Keratinocyte (primary cell): ENCODE data around the gene ARL3.

Source experiments
- EZH2 ChIP-seq: IDR thresholded peaks from one replicate; pipeline ENCODE4 v1.6.1; 2012; ENCODE audit warnings: inconsistent platforms, mild to moderate bottlenecking, low read length, moderate library complexity
- TF ChIP-seq, protein P1 (sequence below), 3 experiments: IDR thresholded peaks in 1 of 3; conservative IDR thresholded peaks in 1 of 3; optimal IDR thresholded peaks in 1 of 3; 2 replicates in 2 of 3; 3 replicates in 1 of 3; pipeline versions ENCODE3 to v1.5.1; 2011; ENCODE audit warnings: low read length in 3 of 3, mild to moderate bottlenecking in 3 of 3, moderate library complexity in 2 of 3, control low read depth in 1 of 3, inconsistent platforms in 1 of 3; ENCODE audit not compliant: insufficient read depth in 2 of 3; ENCODE audit errors: extremely low read depth in 1 of 3

DNA sequence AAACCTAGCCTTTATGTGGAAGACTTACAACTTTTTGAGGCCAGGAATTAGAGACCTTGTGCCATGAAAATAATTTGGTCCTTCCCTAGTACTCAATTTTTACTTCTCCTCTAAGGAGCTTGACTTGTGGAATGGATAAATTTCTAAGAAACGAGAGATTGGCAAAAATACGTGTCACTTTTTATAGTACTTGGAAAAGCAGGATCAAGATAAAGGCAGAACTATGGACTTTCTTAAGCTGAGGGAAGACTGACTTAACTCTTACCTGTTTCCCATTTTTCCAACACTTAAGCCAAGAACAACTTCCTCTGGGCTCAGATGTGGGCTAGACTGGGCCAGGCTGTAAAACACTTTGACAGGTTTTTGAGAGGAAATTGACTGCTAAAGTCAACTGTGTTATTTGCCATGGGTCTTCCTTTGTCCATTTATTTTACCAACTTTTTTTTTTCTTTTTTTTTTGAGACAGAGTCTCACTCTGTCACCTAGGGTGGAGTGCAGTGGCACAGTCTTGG, 27.6 kb upstream of the ARL3 start:
- TF ChIP-seq, protein P1, sequence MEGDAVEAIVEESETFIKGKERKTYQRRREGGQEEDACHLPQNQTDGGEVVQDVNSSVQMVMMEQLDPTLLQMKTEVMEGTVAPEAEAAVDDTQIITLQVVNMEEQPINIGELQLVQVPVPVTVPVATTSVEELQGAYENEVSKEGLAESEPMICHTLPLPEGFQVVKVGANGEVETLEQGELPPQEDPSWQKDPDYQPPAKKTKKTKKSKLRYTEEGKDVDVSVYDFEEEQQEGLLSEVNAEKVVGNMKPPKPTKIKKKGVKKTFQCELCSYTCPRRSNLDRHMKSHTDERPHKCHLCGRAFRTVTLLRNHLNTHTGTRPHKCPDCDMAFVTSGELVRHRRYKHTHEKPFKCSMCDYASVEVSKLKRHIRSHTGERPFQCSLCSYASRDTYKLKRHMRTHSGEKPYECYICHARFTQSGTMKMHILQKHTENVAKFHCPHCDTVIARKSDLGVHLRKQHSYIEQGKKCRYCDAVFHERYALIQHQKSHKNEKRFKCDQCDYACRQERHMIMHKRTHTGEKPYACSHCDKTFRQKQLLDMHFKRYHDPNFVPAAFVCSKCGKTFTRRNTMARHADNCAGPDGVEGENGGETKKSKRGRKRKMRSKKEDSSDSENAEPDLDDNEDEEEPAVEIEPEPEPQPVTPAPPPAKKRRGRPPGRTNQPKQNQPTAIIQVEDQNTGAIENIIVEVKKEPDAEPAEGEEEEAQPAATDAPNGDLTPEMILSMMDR (optimal IDR thresholded peaks at IDR 0.05 in 1 of 3, IDR thresholded peaks at IDR 0.05 in 1 of 3, conservative IDR thresholded peaks at IDR 0.05 in 1 of 3; ENCODE audit: extremely low read depth in 1 of 3, insufficient read depth in 2 of 3, low read length in 3 of 3) = no peak
- no peak for TF ChIP-seq EZH2
